ENCODE data around the gene CHRNA10.

CHRNA10 gene, protein sequence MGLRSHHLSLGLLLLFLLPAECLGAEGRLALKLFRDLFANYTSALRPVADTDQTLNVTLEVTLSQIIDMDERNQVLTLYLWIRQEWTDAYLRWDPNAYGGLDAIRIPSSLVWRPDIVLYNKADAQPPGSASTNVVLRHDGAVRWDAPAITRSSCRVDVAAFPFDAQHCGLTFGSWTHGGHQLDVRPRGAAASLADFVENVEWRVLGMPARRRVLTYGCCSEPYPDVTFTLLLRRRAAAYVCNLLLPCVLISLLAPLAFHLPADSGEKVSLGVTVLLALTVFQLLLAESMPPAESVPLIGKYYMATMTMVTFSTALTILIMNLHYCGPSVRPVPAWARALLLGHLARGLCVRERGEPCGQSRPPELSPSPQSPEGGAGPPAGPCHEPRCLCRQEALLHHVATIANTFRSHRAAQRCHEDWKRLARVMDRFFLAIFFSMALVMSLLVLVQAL

GRCh38 chr11:3671334-3672254 lies at the start of gene CHRNA10:
TSS of gene CHRNA10 (minus strand) at chr11:3671384. CDS start at chr11:3671312, 72 bp downstream.
- H3K4me3 ChIP-seq (ENCODE audit: control insufficient read depth, low read depth, low read length) = no peak within 1 kb of the TSS
- TF ChIP-seq, protein P1, sequence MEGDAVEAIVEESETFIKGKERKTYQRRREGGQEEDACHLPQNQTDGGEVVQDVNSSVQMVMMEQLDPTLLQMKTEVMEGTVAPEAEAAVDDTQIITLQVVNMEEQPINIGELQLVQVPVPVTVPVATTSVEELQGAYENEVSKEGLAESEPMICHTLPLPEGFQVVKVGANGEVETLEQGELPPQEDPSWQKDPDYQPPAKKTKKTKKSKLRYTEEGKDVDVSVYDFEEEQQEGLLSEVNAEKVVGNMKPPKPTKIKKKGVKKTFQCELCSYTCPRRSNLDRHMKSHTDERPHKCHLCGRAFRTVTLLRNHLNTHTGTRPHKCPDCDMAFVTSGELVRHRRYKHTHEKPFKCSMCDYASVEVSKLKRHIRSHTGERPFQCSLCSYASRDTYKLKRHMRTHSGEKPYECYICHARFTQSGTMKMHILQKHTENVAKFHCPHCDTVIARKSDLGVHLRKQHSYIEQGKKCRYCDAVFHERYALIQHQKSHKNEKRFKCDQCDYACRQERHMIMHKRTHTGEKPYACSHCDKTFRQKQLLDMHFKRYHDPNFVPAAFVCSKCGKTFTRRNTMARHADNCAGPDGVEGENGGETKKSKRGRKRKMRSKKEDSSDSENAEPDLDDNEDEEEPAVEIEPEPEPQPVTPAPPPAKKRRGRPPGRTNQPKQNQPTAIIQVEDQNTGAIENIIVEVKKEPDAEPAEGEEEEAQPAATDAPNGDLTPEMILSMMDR (IDR thresholded peaks at IDR 0.05; ENCODE audit: control insufficient read depth, insufficient read depth, low read depth, low read length, missing control alignments) = no peak
- DNase-seq (ENCODE audit: low read depth) = no peak

DNA sequence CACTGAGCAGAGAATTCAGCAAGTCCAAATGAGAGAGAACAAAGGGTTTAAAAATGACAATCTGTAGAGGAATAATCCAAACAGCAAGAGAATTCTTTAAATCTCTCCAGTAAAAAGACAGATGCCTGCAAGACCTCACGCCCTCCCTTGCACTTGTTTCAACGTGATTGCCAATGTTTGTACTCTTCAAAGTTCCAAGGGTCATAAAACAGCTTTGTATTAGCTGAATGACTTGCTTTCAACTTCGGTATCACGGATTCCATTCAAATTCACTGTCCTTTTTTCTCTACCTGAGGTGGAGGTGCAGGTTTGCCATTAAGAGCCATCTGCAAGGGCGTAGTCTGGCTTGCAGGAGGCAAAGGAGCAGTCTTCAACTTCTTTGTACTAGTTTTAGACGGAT lies 41.1 kb upstream of the CHRNA10 start:
- H3K4me3 ChIP-seq (ENCODE audit: control insufficient read depth, low read depth, low read length) = no peak overlapping the region
- TF ChIP-seq, protein P1 (IDR thresholded peaks at IDR 0.05; ENCODE audit: control insufficient read depth, insufficient read depth, low read depth, low read length, missing control alignments) = no peak
- DNase-seq (ENCODE audit: low read depth) = no peak

DNA sequence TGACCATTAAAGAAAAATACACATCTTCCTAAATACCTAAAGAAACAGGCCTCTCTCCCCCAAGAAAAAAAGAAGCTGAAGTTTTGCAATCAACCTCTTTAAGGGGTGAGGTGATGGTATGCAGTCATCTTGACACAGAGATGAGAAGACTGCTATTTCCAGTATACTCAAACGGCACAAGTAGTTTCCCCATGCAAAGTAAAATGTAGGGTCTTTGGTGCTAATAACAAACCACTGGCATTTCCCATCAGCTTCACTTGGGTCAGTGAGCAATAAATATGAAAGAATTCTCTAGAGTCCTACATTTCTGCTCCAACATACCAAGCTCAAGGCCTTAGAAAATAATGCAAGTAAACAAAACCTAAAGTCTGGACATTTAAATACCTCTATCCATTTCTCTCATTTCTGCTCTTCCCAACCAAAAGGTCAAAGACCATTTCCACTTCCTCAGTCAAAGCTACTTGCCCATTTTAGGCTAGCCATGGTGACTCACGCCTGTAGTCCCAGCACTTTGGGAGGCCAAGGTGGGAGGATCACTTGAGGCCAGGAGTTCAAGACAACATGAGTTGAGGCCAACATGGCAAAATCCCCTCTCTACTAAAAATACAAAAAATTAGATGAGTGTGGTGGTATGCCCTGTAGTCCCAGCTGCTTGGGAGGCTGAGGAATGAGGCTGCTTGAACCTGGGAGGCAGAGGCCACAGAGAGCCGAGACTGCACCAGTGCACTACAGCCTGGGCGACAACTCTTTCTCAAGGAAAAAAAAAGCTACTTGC lies 39.5 kb upstream of the CHRNA10 start:
- DNase-seq (ENCODE audit: low read depth) = no peak

DNA sequence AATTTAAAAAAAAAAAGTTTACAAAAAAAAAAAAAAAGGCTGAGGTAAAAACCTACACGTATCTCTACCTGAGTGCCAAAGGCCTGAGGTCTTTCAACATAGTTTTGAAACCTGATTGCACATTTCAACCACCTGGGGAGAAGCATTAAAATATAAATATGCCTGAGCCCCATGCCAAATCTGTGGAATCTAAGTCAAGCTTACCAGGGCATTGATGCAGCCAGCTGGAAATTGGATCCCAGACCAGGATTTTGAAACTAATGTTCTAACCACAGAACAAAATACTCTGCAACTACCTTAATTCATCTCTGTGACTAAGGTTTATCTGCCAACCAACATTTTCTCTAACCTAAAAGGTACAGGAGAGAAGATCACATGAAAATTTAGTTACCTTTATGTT lies 38.8 kb upstream of the CHRNA10 start:
- no peak overlapping the region for H3K4me3 ChIP-seq (ENCODE audit: control insufficient read depth, low read depth, low read length)
- no peak for DNase-seq (ENCODE audit: low read depth)
- TF ChIP-seq, protein P1 (IDR thresholded peaks at IDR 0.05; ENCODE audit: control insufficient read depth, insufficient read depth, low read depth, low read length, missing control alignments) = no peak

More for the DNA sequence above, 39.5 kb upstream of the CHRNA10 start:
- no peak overlapping the region for H3K4me3 ChIP-seq (ENCODE audit: control insufficient read depth, low read depth, low read length)
- TF ChIP-seq, protein P1 (IDR thresholded peaks at IDR 0.05; ENCODE audit: control insufficient read depth, insufficient read depth, low read depth, low read length, missing control alignments) = no peak

DNA sequence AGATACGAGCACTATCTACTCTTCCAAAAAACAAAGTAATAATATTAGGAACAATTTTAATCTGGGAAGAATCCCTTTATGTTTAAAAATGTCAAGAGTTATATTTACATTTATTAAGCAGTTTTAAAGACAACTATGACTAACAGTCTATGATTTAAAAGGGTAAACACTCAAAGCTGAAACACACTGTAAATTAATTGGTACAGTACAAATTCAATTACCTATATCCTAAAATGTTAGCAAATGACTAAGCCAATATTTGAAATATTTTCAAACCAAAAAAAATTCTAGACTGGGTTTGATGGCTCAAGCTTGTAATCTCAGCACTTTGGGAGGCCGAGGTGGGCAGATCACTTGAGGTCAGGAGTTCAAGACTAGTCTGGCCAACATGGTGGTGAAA lies 36.0 kb upstream of the CHRNA10 start:
- H3K4me3 ChIP-seq (ENCODE audit: control insufficient read depth, low read depth, low read length) = no peak overlapping the region
- TF ChIP-seq, protein P1 (IDR thresholded peaks at IDR 0.05; ENCODE audit: control insufficient read depth, insufficient read depth, low read depth, low read length, missing control alignments) = no peak
- no peak for DNase-seq (ENCODE audit: low read depth)

GRCh38 chr11:3703383-3703782 lies 32.2 kb upstream of the CHRNA10 start:
- no peak for DNase-seq (ENCODE audit: low read depth)
- no peak overlapping the region for H3K4me3 ChIP-seq (ENCODE audit: control insufficient read depth, low read depth, low read length)
- TF ChIP-seq, protein P1 (IDR thresholded peaks at IDR 0.05; ENCODE audit: control insufficient read depth, insufficient read depth, low read depth, low read length, missing control alignments) = no peak
